GM19240 (cell line): Measurements from ENCODE around the gene SLCO2B1.

Source experiments
- DNase-seq: peaks from one replicate; pipeline ENCODE4 v3.0.0; 2011; ENCODE audit warnings: low spot score; ENCODE audit not compliant: insufficient read length

Gene SLCO2B1

DNA sequence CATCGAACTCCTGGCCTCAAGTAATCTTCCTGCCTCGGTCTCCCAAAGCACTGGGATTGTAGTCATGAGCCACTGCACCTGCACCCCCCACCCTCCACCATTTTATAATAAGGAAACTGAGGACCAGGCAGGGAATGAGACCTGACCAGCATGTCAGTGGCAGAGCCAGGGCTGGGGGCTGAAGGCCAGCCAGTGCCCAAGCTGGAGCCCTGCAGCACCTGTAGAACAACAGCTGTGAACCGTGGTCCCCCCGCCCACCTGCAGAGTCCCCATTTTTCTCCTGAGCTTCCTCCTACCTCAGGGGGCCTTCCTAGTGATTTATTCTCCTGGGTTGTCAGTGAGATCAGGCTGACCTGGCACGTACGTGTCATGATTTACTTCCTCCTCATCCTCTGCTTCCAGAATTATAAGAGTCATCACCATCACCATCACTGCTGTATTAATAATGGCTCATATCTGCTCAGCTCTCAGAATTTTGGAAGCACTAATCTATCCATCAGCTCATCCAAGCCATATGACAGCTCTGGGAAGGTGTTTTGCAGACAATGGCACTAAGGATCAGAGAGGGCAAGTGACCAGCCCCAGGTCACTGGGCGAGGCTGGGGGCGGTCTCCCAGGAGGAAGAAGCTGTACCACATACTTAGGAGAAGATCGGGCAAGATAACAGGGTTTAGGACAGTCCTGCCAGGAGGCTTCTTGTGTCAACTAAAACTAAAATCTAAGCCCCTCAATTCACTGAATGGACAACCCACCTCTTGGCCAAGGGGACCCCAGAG, 5.5 kb upstream of the SLCO2B1 start:
- DNase-seq: no peak

DNA sequence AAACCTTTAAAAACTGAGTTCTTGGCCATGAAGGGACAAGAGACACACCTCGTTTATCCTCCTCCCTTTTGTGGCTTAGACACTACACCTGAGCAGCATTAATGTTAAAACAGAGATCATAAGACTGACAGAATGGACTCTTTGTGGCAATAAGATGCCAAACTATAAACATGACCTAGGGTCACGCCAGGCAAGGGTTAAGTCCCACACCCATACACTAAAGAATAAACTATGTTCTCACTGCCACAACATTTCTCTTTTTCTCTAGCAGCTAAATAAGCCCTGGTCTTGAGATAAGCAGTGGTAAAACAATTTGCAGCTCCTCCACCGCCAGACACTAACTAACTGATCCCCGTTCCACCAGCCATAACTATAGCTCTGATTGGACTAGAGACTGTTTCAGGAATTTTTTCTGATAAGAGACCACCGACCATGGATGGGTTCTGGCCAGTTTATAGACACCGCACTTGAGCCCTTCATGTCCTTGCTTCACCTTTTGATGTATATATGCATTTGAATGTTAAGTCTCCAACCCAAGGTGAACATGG, 4.9 kb upstream of the SLCO2B1 start:
- DNase-seq: no peak

DNA sequence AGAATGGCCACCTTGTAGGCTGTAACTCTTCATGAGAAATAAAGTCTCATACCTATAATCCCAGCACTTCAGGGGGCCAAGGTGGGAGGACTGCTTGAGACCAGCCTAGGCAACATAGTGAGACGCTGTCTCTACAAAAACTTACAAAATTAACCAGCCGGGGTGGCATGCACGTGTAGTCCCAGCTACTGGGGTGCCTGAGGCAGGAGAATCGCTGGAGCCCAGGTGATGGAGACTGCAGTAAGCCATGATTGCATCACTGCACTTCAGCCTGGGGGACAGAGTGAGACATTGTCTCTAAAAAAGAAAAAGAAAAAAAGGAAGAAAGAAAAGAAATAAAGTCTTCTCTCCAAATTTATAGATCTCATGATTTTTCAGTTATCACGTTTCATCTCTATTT, 4.2 kb upstream of the SLCO2B1 start:
- no peak for DNase-seq

DNA sequence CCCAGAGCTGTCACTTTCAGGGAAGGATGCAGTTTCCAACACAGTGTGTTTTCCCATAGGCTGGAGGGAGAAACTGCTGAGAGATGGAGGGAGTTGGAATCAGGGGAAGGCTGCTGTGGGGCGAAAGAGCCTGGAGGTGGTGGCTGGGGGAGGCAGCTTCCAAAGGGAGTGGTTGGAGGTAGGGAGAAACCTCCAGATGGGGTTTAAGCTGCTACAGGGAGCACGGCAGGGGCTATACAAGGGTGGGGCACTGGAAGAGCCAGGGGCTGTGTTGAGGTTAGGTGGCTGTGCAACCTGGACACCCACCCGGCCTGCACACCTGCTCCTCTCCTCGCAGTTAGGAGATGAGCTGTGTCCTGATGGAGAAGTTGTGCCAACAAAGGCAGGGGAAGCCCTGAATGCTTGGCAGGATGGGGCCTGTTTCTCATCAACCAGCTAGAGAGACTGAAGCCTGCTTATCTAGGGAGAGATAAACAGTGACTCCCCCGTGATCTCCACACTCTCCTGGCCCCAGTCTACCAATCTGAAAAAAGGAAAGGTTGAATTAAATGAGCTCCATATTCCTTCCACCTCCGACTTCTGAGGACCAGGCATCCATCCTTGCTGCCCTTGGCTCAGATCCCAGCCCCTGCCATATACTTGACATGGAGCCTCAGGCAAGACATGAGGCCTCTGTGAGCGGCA, 3.6 kb upstream of the SLCO2B1 start:
- DNase-seq: no peak

DNA sequence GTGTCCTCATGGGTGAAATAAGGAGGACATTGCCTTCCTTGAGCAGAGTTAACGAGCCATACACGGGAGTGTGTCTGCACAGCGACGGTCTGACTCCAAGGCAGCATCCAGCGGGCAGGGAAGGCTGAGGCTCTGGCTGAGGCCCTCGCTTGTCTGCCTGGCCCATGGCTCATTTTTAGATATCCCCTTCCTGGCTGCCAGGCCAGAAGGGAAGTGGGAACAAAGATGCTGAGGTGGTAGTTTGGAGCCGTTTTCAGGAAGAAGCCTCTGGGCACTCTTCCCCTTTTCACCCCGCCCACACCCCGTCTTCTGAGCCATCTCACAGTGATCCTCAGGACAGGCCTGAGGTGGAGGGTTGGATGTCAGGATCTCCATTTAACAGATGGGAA, 3.0 kb upstream of the SLCO2B1 start:
- DNase-seq: no peak

DNA sequence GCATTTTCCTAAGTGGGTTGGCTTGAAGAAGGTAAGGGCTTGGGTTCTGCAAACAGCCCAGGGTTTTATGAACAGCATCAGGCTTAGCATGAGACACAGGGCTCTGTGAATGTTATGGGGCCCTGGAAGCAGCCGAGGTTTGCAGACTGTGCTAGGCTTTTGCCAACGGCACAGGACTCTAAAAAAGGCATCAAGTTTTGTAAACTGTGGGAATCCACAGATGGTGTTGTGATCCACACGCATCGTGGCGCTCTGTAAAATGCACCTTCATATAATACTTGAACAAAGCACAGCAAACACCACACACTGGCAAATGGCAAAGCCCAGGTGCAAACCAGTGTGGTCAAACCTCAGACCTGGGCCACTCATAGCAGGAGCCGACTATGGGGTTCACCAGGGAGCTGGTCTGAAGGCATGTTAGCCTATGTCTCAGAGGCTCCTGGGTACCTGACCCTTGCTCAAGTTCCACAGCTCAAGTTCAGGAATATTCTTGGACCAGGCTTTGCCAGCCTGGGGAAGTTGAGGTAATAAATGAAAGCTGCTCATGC, 2.4 kb upstream of the SLCO2B1 start:
- DNase-seq: no peak

DNA sequence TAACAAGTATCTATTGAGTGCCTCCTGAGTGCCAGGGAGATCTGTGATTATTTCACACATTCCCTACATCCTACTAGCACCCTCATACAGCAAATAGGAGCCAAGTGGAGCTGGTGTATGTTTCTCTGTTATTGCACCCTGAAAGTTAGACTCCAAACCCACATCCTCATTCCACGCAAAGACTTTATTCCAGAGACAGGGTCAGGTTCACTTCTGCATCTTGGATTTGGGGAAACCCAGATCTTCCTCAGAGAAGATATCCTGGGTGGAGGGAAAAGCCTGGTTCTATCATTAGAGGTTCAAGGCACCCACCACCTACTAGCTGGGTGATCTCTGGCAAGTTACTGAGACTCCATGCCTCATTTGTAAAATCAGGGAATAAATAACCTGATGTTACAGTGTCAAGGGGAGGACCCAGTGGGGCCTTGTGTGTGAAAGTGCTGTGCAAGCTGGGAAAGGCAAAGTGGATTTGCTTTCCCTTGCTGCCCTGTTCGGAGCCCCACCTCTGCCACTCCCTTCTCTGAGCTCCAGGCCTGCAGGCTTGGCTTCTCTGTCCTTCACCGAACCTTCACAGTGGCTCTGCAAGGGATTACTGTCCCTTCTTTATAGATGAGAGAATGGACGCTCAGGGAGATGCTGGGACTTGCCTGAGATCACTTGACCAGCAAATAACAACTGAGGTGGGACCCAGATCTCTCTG, 991 bp upstream of the SLCO2B1 start:
- DNase-seq: no peak

DNA sequence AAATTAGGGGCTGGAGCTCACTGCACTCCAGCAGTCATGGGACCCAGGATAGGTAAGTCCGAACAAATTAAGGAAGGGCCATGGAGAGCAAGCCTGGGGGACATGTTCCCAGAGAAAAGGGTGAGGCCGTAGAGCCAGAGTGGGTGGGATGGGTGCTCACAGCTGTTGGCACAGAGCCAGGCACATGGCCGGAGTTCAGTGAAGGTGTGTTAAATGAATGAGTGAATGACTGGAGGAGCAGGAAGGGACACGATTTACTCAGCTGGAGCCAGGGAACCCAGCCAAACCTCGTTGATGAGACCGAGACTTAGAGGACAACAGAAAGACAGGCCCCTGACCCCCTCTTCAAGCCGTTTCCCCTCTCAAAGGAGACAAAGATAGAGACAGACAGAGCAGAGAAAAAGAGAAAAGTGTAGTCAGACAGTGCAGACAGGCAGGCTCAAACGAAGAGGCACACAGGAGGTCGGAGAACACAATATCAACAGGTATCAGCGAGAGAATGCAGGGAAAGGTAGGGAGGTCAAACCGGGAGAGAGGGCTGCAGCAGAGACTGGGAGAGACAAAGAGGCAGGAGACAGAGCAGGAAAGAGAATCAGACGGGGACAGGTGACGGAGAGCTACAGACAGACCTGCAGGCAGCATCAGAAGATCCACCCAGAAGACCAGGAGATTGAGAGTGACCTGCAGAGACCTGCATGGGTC, 590 bp downstream of the SLCO2B1 start:
- DNase-seq: no peak

DNA sequence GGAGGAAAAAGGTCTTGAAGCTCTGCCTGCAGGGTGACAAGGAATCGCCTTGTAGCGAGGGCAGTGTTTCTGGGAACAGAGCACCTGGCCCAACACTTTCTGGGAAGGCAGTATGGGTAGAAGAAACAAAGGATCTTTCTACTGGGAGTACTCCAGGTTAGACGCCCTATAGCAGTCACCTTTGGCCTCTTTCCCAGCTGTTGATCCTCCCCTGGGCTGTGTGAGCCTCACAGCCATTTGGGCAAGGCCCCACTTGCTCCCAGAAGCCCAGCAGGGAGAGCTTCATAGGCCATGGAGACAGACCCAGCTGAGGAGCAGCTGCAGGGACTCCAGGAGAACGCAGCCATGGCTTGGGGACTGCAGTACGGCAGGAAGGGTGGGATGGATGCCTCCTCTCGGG, 1.2 kb downstream of the SLCO2B1 start:
- no peak for DNase-seq

DNA sequence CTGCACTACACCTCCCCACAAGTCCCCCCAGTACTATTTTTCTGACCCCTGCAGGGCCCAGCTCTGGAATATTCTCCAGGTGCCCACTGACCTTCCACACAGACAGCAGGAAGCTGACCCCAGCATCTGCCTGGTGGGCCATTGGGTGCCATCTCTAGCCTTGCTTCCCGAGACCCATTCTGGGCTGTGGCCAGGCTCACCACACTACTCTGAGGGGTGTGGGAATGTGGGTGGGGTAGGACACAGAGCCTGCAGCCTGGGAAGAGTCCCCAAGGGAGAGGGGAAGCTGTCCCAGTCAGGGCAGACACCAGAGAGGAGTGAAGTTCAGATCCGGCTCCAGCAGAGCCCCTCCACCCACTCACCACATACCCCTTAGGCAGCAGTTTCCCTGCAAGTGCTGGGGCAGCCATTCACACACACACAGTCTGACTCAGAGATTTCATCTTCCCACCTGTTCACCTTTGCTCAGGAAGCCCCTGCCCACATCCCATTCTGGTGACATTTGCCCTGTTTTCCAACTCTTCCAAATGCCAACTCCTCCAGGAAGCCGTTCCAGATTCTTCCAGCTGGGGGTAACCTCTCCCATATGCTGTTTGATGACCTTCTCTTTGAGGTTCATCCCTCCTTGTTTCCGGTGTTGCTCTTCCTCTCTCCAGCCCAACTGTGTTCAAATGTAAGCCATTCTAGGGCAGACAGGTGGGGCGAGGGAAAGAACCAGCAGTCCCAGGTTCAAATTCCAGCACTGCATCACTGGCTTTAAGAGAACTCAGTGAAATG, 1.9 kb downstream of the SLCO2B1 start:
- no peak for DNase-seq

DNA sequence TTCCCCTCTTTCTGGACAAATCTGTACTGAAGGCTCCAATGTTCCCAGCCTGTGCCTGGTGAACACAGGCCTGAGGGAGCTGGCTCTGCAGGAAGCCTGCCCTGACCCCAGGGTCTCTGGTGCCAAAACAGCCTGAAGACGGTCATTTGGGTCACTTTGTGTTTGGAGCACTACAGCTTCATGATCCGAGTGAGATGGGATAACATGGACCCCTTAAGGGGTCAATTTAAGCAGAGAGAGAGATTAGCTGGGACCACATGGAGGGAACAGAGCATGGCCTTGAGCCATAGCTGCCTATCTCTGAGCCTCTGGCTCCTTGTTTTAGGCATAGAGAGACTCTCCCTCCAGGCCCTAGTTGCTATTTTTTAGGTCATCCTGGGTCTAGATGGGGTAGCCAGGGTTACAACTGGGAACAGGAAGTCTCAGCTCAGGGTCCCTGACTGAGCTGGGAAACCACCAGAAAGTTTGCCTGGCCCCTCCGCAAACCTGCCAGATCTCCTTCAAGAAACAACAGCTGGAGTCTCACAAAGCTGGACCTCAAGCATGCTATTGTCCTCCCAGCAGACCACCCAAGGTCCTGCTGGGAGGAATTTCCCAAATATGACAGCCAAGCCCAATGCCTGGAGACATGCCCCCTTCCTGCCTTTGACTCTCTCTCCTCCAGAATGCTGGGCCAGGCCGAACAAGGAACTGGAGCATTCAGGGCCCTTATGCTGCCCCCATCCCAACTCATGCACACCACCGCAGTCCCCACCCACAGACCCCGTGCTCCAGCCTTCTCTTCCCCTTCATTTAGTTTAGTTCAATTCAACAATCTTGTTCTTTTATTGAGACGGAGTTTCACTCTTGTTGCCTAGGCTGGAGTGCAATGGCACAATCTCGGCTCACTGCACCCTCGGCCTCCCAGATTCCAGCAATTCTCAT, 4.0 kb downstream of the SLCO2B1 start:
- no peak for DNase-seq

DNA sequence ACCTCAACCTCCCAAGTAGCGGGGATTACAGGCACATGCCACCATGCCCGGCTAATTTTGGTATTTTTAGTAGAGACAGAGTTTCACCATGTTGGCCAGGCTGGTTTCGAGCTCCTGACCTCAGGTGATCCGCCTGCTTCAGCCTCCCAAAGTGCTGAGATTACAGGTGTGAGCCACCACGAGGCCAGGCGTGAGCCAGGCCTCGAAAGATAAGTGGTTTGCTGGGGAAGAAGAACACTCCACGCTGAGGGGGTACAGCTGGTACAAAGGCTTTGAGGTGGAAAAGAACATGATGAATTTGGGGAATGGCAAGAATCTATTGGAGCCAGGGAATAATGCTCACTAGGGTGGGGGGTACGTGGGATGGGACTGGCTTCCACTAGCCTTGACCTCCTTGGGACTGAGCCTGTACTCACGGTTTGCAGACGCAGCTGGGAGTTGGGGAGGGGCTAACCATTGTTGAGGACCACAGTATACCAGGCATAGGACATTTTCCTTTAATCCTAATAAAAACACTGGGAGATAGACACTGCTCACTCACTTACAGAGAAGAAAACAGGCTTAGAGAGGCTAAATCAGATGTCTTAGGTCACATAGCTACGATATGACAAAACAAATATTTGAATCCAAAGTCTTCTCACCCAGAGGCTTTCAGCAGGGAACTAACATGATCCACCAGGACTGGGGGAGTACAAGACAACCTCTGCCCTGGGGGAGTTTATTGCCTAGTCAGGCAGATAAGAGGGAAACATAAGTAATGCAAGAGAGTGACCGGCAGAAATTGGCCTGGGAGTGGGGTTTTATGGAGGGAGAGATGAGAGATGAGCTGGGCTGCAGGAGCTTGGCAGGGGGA, 4.9 kb downstream of the SLCO2B1 start:
- DNase-seq: no peak

DNA sequence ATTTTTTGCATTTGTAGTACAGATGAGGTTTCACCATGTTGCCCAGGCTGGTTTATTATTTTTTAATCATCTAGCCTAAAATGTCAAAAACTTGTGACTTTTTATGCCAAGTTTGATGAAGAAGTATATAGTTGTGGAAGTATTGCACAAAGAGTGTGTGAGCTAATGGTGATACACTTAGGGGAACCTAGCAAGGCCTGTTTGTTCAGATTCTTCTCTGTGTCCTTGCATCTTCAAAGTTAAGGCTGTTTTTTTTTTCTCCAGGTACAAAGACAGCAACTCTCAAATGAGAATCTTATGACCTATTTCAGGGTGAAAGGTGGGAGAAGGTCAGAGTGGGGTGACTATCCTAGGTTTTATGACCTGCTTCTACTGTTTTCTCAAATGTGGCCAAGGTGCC, 7.3 kb downstream of the SLCO2B1 start:
- no peak for DNase-seq

DNA sequence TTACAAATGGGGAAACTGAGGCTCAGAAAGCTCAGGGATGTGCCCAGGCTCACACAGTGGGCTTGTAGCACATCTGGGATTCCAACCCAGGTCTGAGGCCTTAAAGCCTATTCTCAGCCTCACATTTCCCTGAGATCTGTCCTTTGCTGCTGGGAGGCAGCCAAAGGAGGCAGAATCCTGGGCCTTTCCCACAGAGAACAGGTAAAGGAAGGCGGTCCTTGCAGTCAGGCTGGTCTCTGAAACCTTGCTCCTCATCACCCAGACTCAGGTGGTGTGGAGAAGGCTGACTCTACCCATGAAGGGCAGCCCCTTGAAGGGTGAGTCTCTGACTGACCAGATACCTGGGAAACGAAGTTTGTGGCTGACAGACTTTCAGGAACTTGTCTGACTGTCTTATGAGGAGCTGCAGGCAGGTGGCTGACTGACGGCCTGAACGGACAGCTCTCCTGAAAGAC, 7.8 kb downstream of the SLCO2B1 start:
- DNase-seq: no peak

DNA sequence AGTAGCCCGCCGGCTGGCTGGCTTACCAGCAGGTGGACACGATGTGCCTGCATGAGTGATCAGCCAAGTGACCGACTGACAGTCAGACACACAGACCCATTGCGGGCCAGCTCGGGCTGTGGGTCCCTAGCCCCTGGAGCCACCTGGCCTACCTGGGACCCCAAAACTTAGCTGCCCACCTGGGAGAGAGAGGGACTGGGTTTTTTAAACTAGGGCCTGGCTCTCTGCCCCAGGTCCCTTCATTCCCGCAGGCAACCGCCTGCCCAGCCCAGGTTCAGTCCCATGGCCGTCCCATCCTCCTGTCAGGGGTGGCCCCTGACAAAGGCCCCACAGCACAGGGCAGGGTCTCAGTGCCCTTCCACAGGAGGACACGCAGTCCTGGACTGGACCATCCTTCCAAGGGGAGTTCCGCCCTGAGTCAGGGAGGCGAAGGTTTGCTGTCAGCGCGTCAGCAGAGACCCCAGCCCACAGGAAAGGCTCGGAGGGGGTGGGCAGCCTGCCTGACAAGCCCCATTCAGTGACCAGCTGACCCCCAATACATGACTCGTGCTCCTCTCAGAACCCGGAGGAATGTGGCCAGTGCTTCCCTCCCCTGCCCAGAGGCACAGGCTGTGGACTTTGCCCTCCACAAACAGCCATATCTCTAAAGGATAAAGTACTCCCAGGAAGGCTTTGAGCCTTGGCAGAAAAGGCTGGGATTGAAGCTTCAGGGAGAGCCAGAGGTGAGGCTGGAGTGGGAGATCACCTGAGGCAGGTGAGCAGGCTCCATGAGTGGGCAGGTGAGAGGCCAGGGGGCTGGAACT, 8.4 kb downstream of the SLCO2B1 start:
- no peak for DNase-seq

DNA sequence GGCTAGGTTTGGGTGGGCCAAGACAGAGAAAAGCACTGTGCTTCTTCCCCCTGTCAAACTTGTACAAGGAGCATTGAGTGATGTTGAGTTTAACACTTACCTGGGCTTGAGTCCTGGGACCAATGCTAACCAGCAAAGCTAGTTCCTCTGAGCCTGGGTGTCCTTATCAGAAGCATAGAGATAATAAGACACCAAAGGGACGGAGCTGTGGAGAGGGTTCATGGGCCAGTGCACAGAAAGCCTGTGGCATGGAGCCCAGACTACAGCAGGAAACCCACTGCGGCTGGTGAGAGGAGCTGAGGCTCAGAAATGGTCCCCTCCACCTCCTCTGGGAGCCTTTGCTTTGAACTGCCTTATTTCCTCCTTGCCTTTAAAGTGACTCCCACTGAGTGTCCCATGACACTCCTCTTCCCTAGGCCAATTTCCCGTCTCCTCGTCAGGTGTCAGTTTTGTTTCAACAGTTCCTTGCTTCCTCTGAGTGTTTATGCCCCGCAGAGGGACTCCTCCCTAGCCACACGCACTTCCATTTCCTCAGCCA, 9.4 kb downstream of the SLCO2B1 start:
- DNase-seq: no peak

DNA sequence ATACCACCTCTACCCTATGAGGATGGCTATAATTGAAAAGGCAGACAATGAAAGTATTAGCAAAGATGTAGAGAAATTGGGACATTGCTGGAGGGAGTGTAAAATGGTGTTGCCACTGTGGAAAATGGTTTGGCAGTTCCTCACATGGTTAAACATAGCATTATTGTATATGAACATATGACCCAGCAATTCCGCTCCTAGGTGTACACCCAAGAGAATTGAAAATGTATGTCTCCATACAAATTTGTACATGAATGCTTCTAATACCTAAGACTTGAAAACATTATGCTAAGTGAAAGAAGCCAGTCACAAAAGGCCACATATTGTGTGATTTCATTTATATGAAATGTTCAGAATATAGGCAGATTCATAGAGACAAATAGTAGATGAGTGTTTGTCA, 10.0 kb downstream of the SLCO2B1 start:
- DNase-seq: no peak
